Measurements from ENCODE around the gene ZBTB47.

ZBTB47 gene

DNA sequence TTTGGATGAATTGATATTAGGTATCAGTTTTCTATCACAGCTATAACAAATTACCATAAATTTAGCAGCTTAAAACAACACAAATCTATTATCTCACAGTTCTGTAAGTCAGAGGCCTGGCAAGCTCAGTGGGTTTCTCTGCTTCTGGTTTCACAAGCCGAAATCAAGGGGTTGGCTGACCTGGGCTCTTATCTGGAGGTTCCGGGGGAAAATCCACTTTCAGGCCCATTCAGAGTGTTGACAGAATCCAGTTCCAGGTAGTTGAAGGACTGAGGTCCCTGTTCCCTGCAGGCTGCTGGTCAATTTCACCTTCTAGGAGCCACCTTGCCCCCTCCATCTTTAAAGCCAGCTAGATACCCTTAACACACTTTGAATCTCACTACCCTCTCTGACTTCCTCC is 60.2 kb downstream of the ZBTB47 start:
- no peak for DNase-seq

DNA sequence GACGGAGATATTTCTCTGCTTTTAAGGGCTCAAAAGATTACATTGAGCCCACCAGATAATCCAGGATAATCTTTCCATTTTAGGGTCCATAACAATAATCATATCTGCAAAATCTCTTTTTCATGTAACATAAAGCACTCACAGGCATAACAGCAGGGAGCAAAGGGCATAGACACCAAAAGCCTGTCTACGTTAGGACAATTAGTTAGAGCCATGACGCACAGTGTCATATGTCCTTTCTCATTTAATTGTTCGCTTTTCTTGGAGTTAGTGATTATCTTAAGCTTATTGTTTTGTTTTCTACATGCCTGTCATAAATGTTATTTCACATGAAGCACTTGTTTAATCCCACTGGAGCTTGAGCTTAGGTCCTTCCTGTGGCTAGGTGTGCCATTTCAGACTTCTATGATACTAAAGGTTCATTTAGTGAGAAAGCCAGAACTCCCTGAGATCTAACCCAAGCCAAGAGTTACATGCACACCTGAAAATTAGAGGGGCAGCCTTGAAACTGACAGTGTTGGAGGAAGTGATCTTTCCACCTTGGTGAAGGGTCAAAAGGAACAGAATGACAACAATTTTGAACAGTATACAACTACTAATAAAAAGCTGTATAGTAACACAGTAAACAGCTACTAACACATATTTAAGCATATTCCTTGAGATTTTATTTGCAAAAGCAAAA is 60.8 kb downstream of the ZBTB47 start:
- no peak for DNase-seq
